ENCODE data around the gene GOSR1.
"Not testable (repeated sequence)": the region's sequence is repeated elsewhere in the genome, so short reads cannot be mapped to it uniquely, and the experiment has no call there.

The GOSR1 gene

DNA sequence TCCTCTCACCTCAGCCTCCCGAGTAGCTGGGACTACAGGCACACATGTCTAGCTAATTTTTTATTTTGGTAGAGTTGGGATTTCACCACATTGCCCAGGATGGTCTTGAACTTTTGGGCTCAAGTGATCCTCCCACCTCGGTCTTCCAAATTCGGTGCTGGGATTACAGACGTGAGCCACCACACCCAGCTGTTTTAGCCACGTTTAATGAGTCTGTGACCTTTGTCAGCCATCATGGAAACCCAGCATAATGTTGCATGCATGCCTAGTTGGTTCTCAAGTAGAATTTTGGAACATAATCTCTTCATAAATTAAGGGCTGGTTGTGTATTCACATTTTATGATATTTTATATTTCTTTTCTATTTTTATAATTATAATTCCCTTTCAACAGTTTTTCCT, 42.0 kb downstream of the GOSR1 start:
- H4K20me1 ChIP-seq: peaks cover 0 to 21% (median 5%) of the 10 kb centered on the region in 11 experiments; a peak in 8 of 22 replicates
- no peak overlapping the region for H3K4me2 ChIP-seq
- no peak overlapping the region for H3K4me3 ChIP-seq
- no peak overlapping the region for H3K9ac ChIP-seq
- no peak overlapping the region for H3K27ac ChIP-seq
- no peaks in the 10 kb centered on the region for H3K27me3 ChIP-seq
- H3K4me1 ChIP-seq: no peaks in the 10 kb centered on the region
- peaks cover 78 to 96% (median 91%) of the 10 kb centered on the region in 11 experiments for H3K36me3 ChIP-seq
- no peak for TF ChIP-seq Cebpa-rat (IDR thresholded peaks at IDR 0.05)
- H3K9me3 ChIP-seq (replicated peaks in 1 of 11): peaks cover 0 to 26% (median 23%) of the 10 kb centered on the region in 11 experiments; a peak in 21 of 22 replicates

DNA sequence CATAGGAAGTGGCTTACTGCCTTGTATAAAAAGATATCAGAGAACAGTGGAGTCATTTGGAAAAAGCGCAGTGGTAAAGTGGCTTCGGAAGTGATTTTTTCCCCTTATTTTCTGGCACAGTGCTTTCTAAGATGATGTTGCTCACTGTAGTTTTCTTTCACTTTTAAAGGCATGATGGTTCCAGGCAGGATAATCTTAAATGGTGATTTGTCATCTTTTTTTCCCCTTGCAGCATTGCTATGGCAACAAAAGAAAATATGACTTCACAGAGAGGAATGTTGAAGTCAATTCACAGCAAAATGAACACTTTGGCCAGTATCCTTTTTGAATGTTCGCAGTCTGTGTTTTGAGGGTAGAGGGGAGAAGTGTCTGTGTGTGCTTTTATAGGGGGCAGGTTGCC, 42.5 kb downstream of the GOSR1 start:
- H3K4me2 ChIP-seq: no peak overlapping the region
- H3K27me3 ChIP-seq: no peaks in the 10 kb centered on the region
- H3K9ac ChIP-seq: no peak overlapping the region
- peaks cover 0 to 21% (median 6%) of the 10 kb centered on the region in 11 experiments; a peak in 9 of 22 replicates for H4K20me1 ChIP-seq
- peaks cover 0 to 26% (median 23%) of the 10 kb centered on the region in 11 experiments; a peak in 21 of 22 replicates for H3K9me3 ChIP-seq (replicated peaks in 1 of 11)
- no peak overlapping the region for H3K27ac ChIP-seq
- peaks cover 76 to 96% (median 91%) of the 10 kb centered on the region in 11 experiments for H3K36me3 ChIP-seq
- no peak for TF ChIP-seq Cebpa-rat (IDR thresholded peaks at IDR 0.05)
- H3K4me3 ChIP-seq: no peak overlapping the region
- no peaks in the 10 kb centered on the region for H3K4me1 ChIP-seq

DNA sequence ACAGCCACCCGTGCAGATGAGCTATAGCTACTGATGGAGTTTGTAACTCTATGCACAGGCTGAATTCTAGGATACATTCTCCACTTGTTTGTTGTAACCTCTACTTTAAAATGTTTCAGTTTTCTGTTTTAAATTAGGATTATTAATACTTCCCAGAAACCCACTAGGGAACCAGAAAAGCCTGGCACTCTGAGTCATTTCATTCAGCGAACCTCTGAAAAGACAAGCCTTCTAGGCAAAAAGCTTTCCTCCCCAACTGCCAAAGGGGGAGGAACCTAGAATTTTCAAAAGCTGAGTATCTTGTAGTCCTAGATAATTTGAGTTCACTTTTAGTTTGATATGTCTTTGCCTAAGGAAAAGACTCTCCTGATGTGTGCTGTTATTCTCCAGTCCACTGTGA, 43.2 kb downstream of the GOSR1 start:
- Histone ChIP-seq H3K4me2 (no peak overlapping the region), H4K20me1 (peaks cover 0 to 15% (median 7%) of the 10 kb centered on the region in 11 experiments; a peak in 8 of 22 replicates), H3K27me3 (no peaks in the 10 kb centered on the region), H3K27ac (no peak overlapping the region), H3K9me3 (replicated peaks in 1 of 11) (peaks cover 0 to 26% (median 23%) of the 10 kb centered on the region in 11 experiments; a peak in 21 of 22 replicates), H3K4me1 (no peaks in the 10 kb centered on the region), H3K9ac (no peak overlapping the region), H3K4me3 (no peak overlapping the region), H3K36me3 (peaks cover 71 to 96% (median 87%) of the 10 kb centered on the region in 11 experiments)
- no peak for TF ChIP-seq Cebpa-rat (IDR thresholded peaks at IDR 0.05)

DNA sequence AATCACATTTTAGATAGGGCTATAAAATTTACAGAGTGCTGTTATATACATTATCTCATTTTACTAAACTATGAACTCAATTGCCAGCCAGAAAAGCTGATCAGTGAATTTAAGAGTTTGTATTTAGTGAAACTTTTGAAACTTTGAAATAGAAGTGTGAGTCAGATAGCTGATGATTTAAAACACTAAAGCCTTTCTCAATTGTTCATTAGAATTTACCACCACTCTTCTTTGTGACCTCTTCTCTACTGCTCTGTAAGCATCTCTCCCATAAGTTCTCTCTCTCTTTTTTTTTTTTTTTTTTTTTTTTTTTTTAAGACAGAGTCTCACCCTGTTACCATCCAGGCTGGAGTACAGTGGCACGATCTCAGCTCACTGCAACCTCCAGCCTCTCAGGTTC, 43.7 kb downstream of the GOSR1 start:
- Histone ChIP-seq H3K9me3 (replicated peaks in 1 of 11) (peaks cover 0 to 26% (median 23%) of the 10 kb centered on the region in 11 experiments; a peak in 21 of 22 replicates), H3K36me3 (peaks cover 69 to 95% (median 83%) of the 10 kb centered on the region in 11 experiments), H4K20me1 (peaks cover 0 to 17% (median 8%) of the 10 kb centered on the region in 11 experiments; a peak in 8 of 22 replicates), H3K4me2 (no peak overlapping the region), H3K4me1 (no peaks in the 10 kb centered on the region), H3K27ac (no peak overlapping the region), H3K9ac (no peak overlapping the region), H3K27me3 (no peaks in the 10 kb centered on the region), H3K4me3 (no peak overlapping the region)
- TF ChIP-seq Cebpa-rat (IDR thresholded peaks at IDR 0.05): no peak

DNA sequence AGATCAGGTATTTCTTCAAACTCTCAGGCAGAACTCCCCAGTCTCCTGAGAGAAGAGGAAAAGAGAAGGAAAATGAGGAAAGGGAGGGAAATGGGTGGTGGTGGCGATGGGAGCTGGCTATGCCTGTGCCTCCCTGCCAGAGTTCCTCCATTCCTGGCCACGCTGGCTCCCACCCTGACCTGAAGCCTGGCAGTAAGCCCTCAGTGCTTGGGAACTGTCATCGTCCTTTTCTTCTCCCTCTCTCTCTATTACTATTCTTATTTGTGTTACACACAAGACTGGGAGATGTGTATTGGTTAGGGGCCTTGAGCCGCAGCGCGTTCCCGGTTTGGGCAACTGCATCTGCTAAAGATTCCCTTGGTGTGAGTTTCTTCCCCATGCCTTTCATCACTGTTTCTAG, 44.6 kb downstream of the GOSR1 start:
- Histone ChIP-seq H3K36me3 (peaks cover 64 to 93% (median 74%) of the 10 kb centered on the region in 11 experiments), H3K9ac (no peak overlapping the region), H3K9me3 (replicated peaks in 1 of 11) (peaks cover 0 to 26% (median 23%) of the 10 kb centered on the region in 11 experiments; a peak in 21 of 22 replicates), H3K27ac (no peak overlapping the region), H3K4me3 (no peak overlapping the region), H3K27me3 (no peaks in the 10 kb centered on the region), H3K4me1 (no peaks in the 10 kb centered on the region), H3K4me2 (no peak overlapping the region), H4K20me1 (peaks cover 0 to 22% (median 8%) of the 10 kb centered on the region in 11 experiments; a peak in 8 of 22 replicates)
- no peak for TF ChIP-seq Cebpa-rat (IDR thresholded peaks at IDR 0.05)

DNA sequence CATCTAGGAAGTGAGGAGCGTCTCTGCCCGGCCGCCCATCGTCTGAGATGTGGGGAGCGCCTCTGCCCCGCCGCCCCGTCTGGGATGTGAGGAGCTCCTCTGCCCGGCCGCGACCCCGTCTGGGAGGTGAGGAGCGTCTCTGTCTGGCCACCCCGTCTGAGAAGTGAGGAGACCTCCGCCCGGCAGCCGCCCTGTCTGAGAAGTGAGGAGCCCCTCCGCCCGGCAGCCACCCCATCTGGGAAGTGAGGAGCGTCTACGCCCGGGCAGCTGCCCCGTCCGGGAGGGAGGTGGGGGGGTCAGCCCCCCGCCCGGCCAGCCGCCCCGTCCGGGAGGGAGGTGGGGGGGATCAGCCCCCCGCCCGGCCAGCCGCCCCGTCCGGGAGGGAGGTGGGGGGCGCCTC, 46.0 kb downstream of the GOSR1 start:
- Histone ChIP-seq H4K20me1 (peaks cover 0 to 27% (median 5%) of the 10 kb centered on the region in 11 experiments; a peak in 7 of 22 replicates), H3K36me3 (peaks cover 51 to 78% (median 62%) of the 10 kb centered on the region in 11 experiments), H3K9me3 (replicated peaks in 1 of 11) (peaks cover 0 to 26% (median 23%) of the 10 kb centered on the region in 11 experiments; a peak in 21 of 22 replicates)
- not testable (repeated sequence) for H3K4me3 ChIP-seq, H3K9ac ChIP-seq, H3K4me1 ChIP-seq, H3K4me2 ChIP-seq, H3K27me3 ChIP-seq, H3K27ac ChIP-seq

DNA sequence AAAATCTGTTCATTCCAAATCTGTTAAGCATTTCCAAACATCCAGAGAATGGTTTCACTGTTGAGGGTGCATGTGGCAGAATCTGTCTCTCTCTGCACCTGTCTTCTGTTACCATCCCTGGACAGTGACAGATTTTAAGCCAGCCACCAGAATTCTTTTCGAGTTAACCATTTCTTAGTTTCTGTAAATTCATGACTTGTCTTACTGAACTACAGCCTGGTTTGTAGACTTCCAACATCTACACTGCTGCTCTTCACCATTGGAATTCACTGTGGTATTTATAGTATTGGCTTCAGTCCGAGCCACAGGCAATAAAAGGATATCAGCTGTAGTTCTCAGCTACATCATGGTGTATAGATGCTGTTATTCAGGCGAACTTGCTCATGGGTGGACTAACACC, 47.6 kb downstream of the GOSR1 start:
- Histone ChIP-seq H3K27me3 (no peaks in the 10 kb centered on the region), H3K4me3 (no peak overlapping the region), H3K36me3 (peaks cover 36 to 62% (median 47%) of the 10 kb centered on the region in 11 experiments), H4K20me1 (peaks cover 0 to 27% (median under 1%) of the 10 kb centered on the region in 11 experiments; a peak in 4 of 22 replicates), H3K4me1 (no peaks in the 10 kb centered on the region), H3K27ac (no peak overlapping the region), H3K4me2 (no peak overlapping the region), H3K9ac (no peak overlapping the region), H3K9me3 (replicated peaks in 1 of 11) (peaks cover 0 to 26% (median 23%) of the 10 kb centered on the region in 11 experiments; a peak in 21 of 22 replicates)
- TF ChIP-seq Cebpa-rat (IDR thresholded peaks at IDR 0.05): no peak

DNA sequence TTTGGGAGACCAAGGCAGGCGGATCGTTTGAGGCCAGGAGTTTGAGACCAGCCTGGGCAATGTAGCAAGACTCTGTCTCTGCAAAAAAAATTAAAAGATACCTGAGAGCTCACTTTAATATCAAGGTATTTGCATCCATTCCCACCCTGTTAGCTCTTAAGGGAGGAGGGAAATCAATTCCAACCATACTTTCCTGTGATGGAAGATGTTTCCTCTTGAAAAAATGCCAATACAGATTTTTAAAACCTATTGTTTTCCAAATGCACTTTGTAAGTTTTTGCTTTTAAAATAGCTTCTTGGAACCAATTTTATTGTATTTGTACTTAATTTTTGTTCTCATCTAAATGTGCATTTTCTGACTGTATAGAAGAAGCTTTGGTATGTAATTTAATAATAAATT, 49.2 kb downstream of the GOSR1 start:
- no peak for TF ChIP-seq Cebpa-rat (IDR thresholded peaks at IDR 0.05)
- Histone ChIP-seq H3K4me3 (no peak overlapping the region), H3K9me3 (replicated peaks in 1 of 11) (peaks cover 0 to 19% (median 15%) of the 10 kb centered on the region in 11 experiments; a peak in 20 of 22 replicates), H3K4me1 (no peaks in the 10 kb centered on the region), H3K4me2 (no peak overlapping the region), H3K27ac (no peak overlapping the region), H3K27me3 (no peaks in the 10 kb centered on the region), H3K9ac (no peak overlapping the region), H3K36me3 (peaks cover 20 to 47% (median 31%) of the 10 kb centered on the region in 11 experiments), H4K20me1 (peaks cover 0 to 27% (median 0%) of the 10 kb centered on the region in 11 experiments; a peak in 3 of 22 replicates)

DNA sequence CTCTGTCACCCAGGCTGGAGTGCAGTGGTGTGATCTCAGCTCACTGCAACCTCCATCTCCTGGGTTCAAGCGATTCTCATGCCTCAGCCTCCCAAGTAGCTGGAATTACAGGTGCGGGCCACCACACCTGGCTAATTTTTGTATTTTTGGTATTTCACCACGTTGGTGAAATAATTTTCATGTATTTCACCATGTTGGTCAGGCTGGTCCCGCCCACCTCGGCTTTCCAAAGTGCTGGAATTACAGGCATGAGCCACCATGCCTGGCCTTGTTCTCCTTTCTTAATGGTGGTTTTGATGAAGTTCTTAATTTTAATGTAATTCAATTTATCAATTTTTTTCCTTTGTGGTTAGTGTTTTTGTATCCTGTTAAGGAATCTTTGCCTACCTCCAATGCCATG, 51.5 kb downstream of the GOSR1 start:
- H3K4me2 ChIP-seq; H3K4me3 ChIP-seq; H3K27ac ChIP-seq; H3K9ac ChIP-seq; H3K4me1 ChIP-seq; H3K27me3 ChIP-seq; H3K9me3 ChIP-seq (replicated peaks in 1 of 11): not testable (repeated sequence)
- Histone ChIP-seq H3K36me3 (peaks cover 0 to 26% (median 13%) of the 10 kb centered on the region in 11 experiments; a peak in 16 of 22 replicates), H4K20me1 (peaks cover 0 to 27% (median 0%) of the 10 kb centered on the region in 11 experiments; a peak in 3 of 22 replicates)

Data from BLaER1 treated with 17β-estradiol and CSF1 and Interleukin-3, amounts not matched to agents 10 nM and 100 nM (cell line).